ENCODE measurements around the gene CCDC102A. TPM values are rescaled to one million over a fixed set of nuclear protein-coding genes. Genes with fewer than 3 reads are reported as not detected.

Gene CCDC102A
- total and polyA plus RNA-seq, 2 of the 13 experiments (the other 11 are each of a cell fraction or from before 2014, with no cell fraction given), result 2.1 to 2.8 TPM

GRCh38 chr16:57527027-57527426 is 9.3 kb downstream of the CCDC102A start (continued):
- no peak for TF ChIP-seq ZNF512B (CRISPR knock-in tag; IDR thresholded peaks at IDR 0.05; ENCODE audit: borderline replicate concordance)
- TF ChIP-seq SIN3A (IDR thresholded peaks at IDR 0.05; ENCODE audit: borderline replicate concordance, low read depth, low read length), result no peak
- TF ChIP-seq FOXO4 (CRISPR knock-in tag; conservative IDR thresholded peaks at IDR 0.05), result no peak
- TF ChIP-seq ZBTB1 (CRISPR knock-in tag; IDR thresholded peaks at IDR 0.05; ENCODE audit: borderline replicate concordance), result no peak
- no peak for TF ChIP-seq LCORL (IDR thresholded peaks at IDR 0.05)
- TF ChIP-seq LCORL (CRISPR knock-in tag; IDR thresholded peaks at IDR 0.05), result no peak
- no peak for TF ChIP-seq HHEX (CRISPR knock-in tag; IDR thresholded peaks at IDR 0.05)
- no peak for TF ChIP-seq TOPORS (CRISPR knock-in tag; IDR thresholded peaks at IDR 0.05)
- no peak for TF ChIP-seq ZNF557 (CRISPR knock-in tag; IDR thresholded peaks at IDR 0.05)
- TF ChIP-seq MED8 (CRISPR knock-in tag; IDR thresholded peaks at IDR 0.05; ENCODE audit: insufficient replicate concordance), result no peak
- peak; percentile 31; the same call in 1 of the 2 replicates for TF ChIP-seq ZNF687 (CRISPR knock-in tag; IDR thresholded peaks at IDR 0.05)
- TF ChIP-seq ZNF274 (CRISPR knock-in tag; IDR thresholded peaks at IDR 0.05), result no peak
- TF ChIP-seq GABPA (IDR thresholded peaks at IDR 0.05; ENCODE audit: low read depth, low read length), result no peak
- TF ChIP-seq GABPA (CRISPR knock-in tag; IDR thresholded peaks at IDR 0.05; ENCODE audit: low read depth), result no peak
- no peak for TF ChIP-seq ADNP (CRISPR knock-in tag; IDR thresholded peaks at IDR 0.05)
- no peak for TF ChIP-seq PLRG1 (conservative IDR thresholded peaks at IDR 0.05)
- no peak for TF ChIP-seq TCF7L2 (IDR thresholded peaks at IDR 0.05; ENCODE audit: low read depth, low read length)
- no peak for TF ChIP-seq MIXL1 (CRISPR knock-in tag; IDR thresholded peaks at IDR 0.05)
- no peak for TF ChIP-seq ELF1 (CRISPR knock-in tag; IDR thresholded peaks at IDR 0.05)
- TF ChIP-seq ZNF75D (CRISPR knock-in tag; IDR thresholded peaks at IDR 0.05; ENCODE audit: borderline replicate concordance), result no peak
- no peak for TF ChIP-seq ZFP82 (CRISPR knock-in tag; IDR thresholded peaks at IDR 0.05; ENCODE audit: borderline replicate concordance)

All from HepG2 (cell line).